ENCODE measurements around the gene ANKS1B. TPM values are rescaled to one million over a fixed set of nuclear protein-coding genes. Genes with fewer than 3 reads are reported as not detected.

ANKS1B gene
- total and polyA plus RNA-seq, 4 experiments from 2014 or later: 0.28 to 0.55 TPM; not detected in 2

DNA sequence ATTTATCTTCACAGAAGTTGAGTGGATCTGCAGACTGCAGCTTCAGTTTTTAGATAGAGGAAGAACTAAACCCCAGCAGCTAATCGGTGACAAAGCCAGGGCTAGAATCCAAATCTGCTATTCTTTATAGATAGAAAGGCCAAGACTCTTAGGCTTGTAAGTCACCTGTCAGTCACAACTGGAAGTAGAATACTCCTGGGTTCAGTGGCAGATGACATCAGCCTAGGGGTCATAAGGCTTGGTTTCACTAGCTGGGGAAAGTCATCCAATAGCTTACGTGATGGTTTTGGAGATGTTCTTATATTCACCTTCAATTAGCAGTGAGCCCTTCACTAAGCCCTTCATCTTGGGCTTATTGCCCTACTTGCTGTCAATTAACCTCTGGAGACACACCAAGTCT is 1246.2 kb downstream of the ANKS1B start:
- Mint-ChIP-seq H3K27me3 (peaks cover 0 to 4% of the 10 kb centered on the region in 2 donors), H3K36me3 (peaks cover 11 to 18% of the 10 kb centered on the region in 2 donors), H3K9me3 (peaks cover 0 to 4% (median 0%) of the 10 kb centered on the region in 8 donors), H3K4me3 (no peak overlapping the region), H3K27ac (no peak overlapping the region), H3K4me1 (peaks cover 0 to 3% (median 0%) of the 10 kb centered on the region in 4 donors)
- Histone ChIP-seq H3K9me3 (ENCODE audit: control insufficient read depth in 1 of 2, low read length in 2 of 2) (no peaks in the 10 kb centered on the region), H3K4me3 (ENCODE audit: low read length in 2 of 2) (no peak overlapping the region), H3K36me3 (ENCODE audit: insufficient read depth, low read length) (no peaks in the 10 kb centered on the region), H3K27ac (ENCODE audit: low read depth, low read length) (no peak overlapping the region), H3K4me1 (ENCODE audit: insufficient read depth, low read length) (peaks cover 2% of the 10 kb centered on the region), H3K27me3 (ENCODE audit: insufficient read depth, low read length) (no peaks in the 10 kb centered on the region)
- POLR2A ChIA-PET (ENCODE audit: partially characterized antibody): no interaction called here
- CTCF ChIA-PET (ENCODE audit: partially characterized antibody): interaction anchor here (1.6 kb wide), 1 partner anchor 8 kb away, joined by 3 read pairs; no protein-coding TSS in a partner anchor
- no peak for DNase-seq
- intact Hi-C loops (cut with micrococcal nuclease): no loop called here

DNA sequence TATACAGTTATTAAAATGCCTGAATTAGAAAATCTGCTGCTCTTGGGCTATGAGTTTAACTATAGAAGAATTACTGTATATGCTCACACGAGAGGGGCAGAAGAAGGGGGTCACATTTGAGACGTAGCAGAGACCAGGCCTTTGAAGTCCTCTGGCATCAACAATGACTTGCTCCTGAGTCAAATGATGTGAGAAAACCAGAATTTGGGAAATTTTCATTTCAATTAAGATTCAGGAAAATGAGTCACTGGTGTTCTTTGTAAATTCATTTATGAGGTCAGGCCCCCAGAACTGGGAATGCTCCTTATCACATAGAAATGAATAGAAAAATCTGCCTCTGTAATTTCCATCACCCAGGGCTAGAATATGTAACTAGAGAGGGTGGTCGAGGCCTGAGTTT is 1246.7 kb downstream of the ANKS1B start:
- no peaks in the 10 kb centered on the region for H3K36me3 ChIP-seq (ENCODE audit: insufficient read depth, low read length)
- DNase-seq: no peak
- Mint-ChIP-seq H3K27ac (no peak overlapping the region), H3K4me1 (no peaks in the 10 kb centered on the region), H3K9me3 (peaks cover 0 to 4% (median 0%) of the 10 kb centered on the region in 8 donors), H3K4me3 (no peak overlapping the region), H3K27me3 (peaks cover 0 to 2% of the 10 kb centered on the region in 2 donors), H3K36me3 (peaks cover 15 to 19% of the 10 kb centered on the region in 2 donors)
- H3K4me1 ChIP-seq (ENCODE audit: insufficient read depth, low read length): no peaks in the 10 kb centered on the region
- H3K4me3 ChIP-seq (ENCODE audit: low read length in 2 of 2): no peak overlapping the region
- H3K27me3 ChIP-seq (ENCODE audit: insufficient read depth, low read length): no peaks in the 10 kb centered on the region
- POLR2A ChIA-PET (ENCODE audit: partially characterized antibody): no interaction called here
- H3K27ac ChIP-seq (ENCODE audit: low read depth, low read length): no peak overlapping the region
- H3K9me3 ChIP-seq (ENCODE audit: control insufficient read depth in 1 of 2, low read length in 2 of 2): no peaks in the 10 kb centered on the region
- CTCF ChIA-PET (ENCODE audit: partially characterized antibody): interaction anchor here (1.6 kb wide), 1 partner anchor 7 kb away, joined by 3 read pairs; no protein-coding TSS in a partner anchor
- intact Hi-C loops (cut with micrococcal nuclease): no loop called here

DNA sequence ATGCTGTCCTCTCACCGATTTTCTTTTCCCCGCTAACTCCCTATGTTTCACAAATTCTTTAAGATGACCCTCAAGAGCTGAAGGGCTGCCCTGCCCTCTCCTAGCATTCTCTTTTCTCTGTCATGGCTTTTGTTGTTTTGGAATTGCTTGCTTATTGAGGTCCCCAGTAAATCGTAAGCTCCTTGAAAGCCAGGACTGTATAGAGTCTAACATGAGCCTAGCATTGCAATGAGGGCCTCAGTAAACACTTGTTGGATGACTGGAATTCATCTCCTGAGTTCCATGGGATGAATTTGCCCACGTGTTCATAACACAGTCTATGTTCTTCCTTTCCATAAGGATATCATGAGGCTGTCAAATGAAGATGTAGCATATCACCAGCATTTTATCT is 1247.4 kb downstream of the ANKS1B start:
- H3K27ac Mint-ChIP-seq: peak overlapping the region in 2 of 7 donors; percentile 11 to 43
- H3K9me3 Mint-ChIP-seq: peaks cover 0 to 4% (median 0%) of the 10 kb centered on the region in 8 donors
- no peaks in the 10 kb centered on the region for H3K4me1 Mint-ChIP-seq
- ChIA-PET CTCF (ENCODE audit: partially characterized antibody) (no interaction called here), POLR2A (ENCODE audit: partially characterized antibody) (no interaction called here)
- peaks cover 19 to 20% of the 10 kb centered on the region in 2 donors for H3K36me3 Mint-ChIP-seq
- Histone ChIP-seq H3K4me1 (ENCODE audit: insufficient read depth, low read length) (no peaks in the 10 kb centered on the region), H3K9me3 (ENCODE audit: control insufficient read depth in 1 of 2, low read length in 2 of 2) (no peaks in the 10 kb centered on the region), H3K36me3 (ENCODE audit: insufficient read depth, low read length) (no peaks in the 10 kb centered on the region), H3K27ac (ENCODE audit: low read depth, low read length) (no peak overlapping the region), H3K27me3 (ENCODE audit: insufficient read depth, low read length) (no peaks in the 10 kb centered on the region), H3K4me3 (ENCODE audit: low read length in 2 of 2) (no peak overlapping the region)
- DNase-seq: no peak
- no peak overlapping the region for H3K4me3 Mint-ChIP-seq
- intact Hi-C loops (cut with micrococcal nuclease): no loop called here
- peaks cover 0 to 2% of the 10 kb centered on the region in 2 donors for H3K27me3 Mint-ChIP-seq

- H3K27me3 Mint-ChIP-seq: peaks cover 0 to 2% of the 10 kb centered on the region in 2 donors
- peak overlapping the region in 3 of 7 donors; percentile 11 to 85 (median 43) for H3K27ac Mint-ChIP-seq
- no peaks in the 10 kb centered on the region for H3K36me3 ChIP-seq (ENCODE audit: insufficient read depth, low read length)
- no peaks in the 10 kb centered on the region for H3K4me1 Mint-ChIP-seq
- ChIA-PET CTCF (ENCODE audit: partially characterized antibody) (interaction anchor here (1.8 kb wide), 1 partner anchor 12 kb away, joined by 10 read pairs; no protein-coding TSS in a partner anchor), POLR2A (ENCODE audit: partially characterized antibody) (no interaction called here)
- no peak overlapping the region for H3K27ac ChIP-seq (ENCODE audit: low read depth, low read length)
- no peaks in the 10 kb centered on the region for H3K27me3 ChIP-seq (ENCODE audit: insufficient read depth, low read length)
- intact Hi-C loops (cut with micrococcal nuclease): no loop called here
- no peak for DNase-seq
- no peak overlapping the region for H3K4me3 ChIP-seq (ENCODE audit: low read length in 2 of 2)
- peaks cover 25 to 26% of the 10 kb centered on the region in 2 donors for H3K36me3 Mint-ChIP-seq
- H3K9me3 Mint-ChIP-seq: peaks cover 0 to 4% (median 0%) of the 10 kb centered on the region in 8 donors
- no peaks in the 10 kb centered on the region for H3K4me1 ChIP-seq (ENCODE audit: insufficient read depth, low read length)
- no peaks in the 10 kb centered on the region for H3K9me3 ChIP-seq (ENCODE audit: control insufficient read depth in 1 of 2, low read length in 2 of 2)
- H3K4me3 Mint-ChIP-seq: no peak overlapping the region
Measured at GRCh38 chr12:98736352-98737321, 1248.1 kb downstream of the ANKS1B start.

GRCh38 chr12:98735821-98736220 is 1248.9 kb downstream of the ANKS1B start:
- Histone ChIP-seq H3K27me3 (ENCODE audit: insufficient read depth, low read length) (no peaks in the 10 kb centered on the region), H3K4me3 (ENCODE audit: low read length in 2 of 2) (no peak overlapping the region), H3K36me3 (ENCODE audit: insufficient read depth, low read length) (peaks cover 7% of the 10 kb centered on the region), H3K27ac (ENCODE audit: low read depth, low read length) (no peak overlapping the region), H3K4me1 (ENCODE audit: insufficient read depth, low read length) (no peaks in the 10 kb centered on the region), H3K9me3 (ENCODE audit: control insufficient read depth in 1 of 2, low read length in 2 of 2) (no peaks in the 10 kb centered on the region)
- H3K36me3 Mint-ChIP-seq: peaks cover 31 to 33% of the 10 kb centered on the region in 2 donors
- intact Hi-C loops (cut with micrococcal nuclease): no loop called here
- H3K4me1 Mint-ChIP-seq: no peaks in the 10 kb centered on the region
- no peak overlapping the region for H3K4me3 Mint-ChIP-seq
- no peak for DNase-seq
- H3K9me3 Mint-ChIP-seq: peaks cover 0 to under 1% (median 0%) of the 10 kb centered on the region in 8 donors
- POLR2A ChIA-PET (ENCODE audit: partially characterized antibody): no interaction called here
- no peaks in the 10 kb centered on the region for H3K27me3 Mint-ChIP-seq
- CTCF ChIA-PET (ENCODE audit: partially characterized antibody): interaction anchor here (1.8 kb wide), 1 partner anchor 11 kb away, joined by 10 read pairs; no protein-coding TSS in a partner anchor
- H3K27ac Mint-ChIP-seq: peak overlapping the region in 1 of 7 donors; percentile 9

- Histone ChIP-seq H3K4me3 (ENCODE audit: low read length in 2 of 2) (no peak overlapping the region), H3K27ac (ENCODE audit: low read depth, low read length) (no peak overlapping the region), H3K9me3 (ENCODE audit: control insufficient read depth in 1 of 2, low read length in 2 of 2) (no peaks in the 10 kb centered on the region), H3K36me3 (ENCODE audit: insufficient read depth, low read length) (peaks cover 7% of the 10 kb centered on the region), H3K27me3 (ENCODE audit: insufficient read depth, low read length) (no peaks in the 10 kb centered on the region), H3K4me1 (ENCODE audit: insufficient read depth, low read length) (no peaks in the 10 kb centered on the region)
- POLR2A ChIA-PET (ENCODE audit: partially characterized antibody): no interaction called here
- Mint-ChIP-seq H3K4me3 (no peak overlapping the region), H3K36me3 (peaks cover 40 to 48% of the 10 kb centered on the region in 2 donors), H3K9me3 (no peaks in the 10 kb centered on the region), H3K4me1 (no peaks in the 10 kb centered on the region), H3K27me3 (no peaks in the 10 kb centered on the region), H3K27ac (no peak overlapping the region)
- CTCF ChIA-PET (ENCODE audit: partially characterized antibody): interaction anchor here (1.2 to 1.6 kb wide), 2 partner anchors 9 to 12 kb away, joined by 3 to 5 read pairs; no protein-coding TSS in a partner anchor
- DNase-seq: no peak
- intact Hi-C loops (cut with micrococcal nuclease): no loop called here
Measured at GRCh38 chr12:98733667-98734350, 1250.9 kb downstream of the ANKS1B start.

GRCh38 chr12:98730412-98730811 is 1254.3 kb downstream of the ANKS1B start:
- no peak for DNase-seq
- Mint-ChIP-seq H3K27me3 (no peaks in the 10 kb centered on the region), H3K9me3 (no peaks in the 10 kb centered on the region), H3K36me3 (peaks cover 51 to 58% of the 10 kb centered on the region in 2 donors), H3K4me3 (no peak overlapping the region), H3K27ac (peak overlapping the region in 2 of 7 donors; percentile 38 to 48), H3K4me1 (no peaks in the 10 kb centered on the region)
- no peaks in the 10 kb centered on the region for H3K9me3 ChIP-seq (ENCODE audit: control insufficient read depth in 1 of 2, low read length in 2 of 2)
- POLR2A ChIA-PET (ENCODE audit: partially characterized antibody): no interaction called here
- no peak overlapping the region for H3K4me3 ChIP-seq (ENCODE audit: low read length in 2 of 2)
- CTCF ChIA-PET (ENCODE audit: partially characterized antibody): interaction anchor here (0.8 to 1.4 kb wide), 3 partner anchors 8 to 47 kb away, joined by 3 to 5 read pairs (median 3); no protein-coding TSS in a partner anchor
- H3K27ac ChIP-seq (ENCODE audit: low read depth, low read length): no peak overlapping the region
- H3K27me3 ChIP-seq (ENCODE audit: insufficient read depth, low read length): no peaks in the 10 kb centered on the region
- peaks cover 11% of the 10 kb centered on the region for H3K36me3 ChIP-seq (ENCODE audit: insufficient read depth, low read length)
- no peaks in the 10 kb centered on the region for H3K4me1 ChIP-seq (ENCODE audit: insufficient read depth, low read length)
- intact Hi-C loops (cut with micrococcal nuclease): no loop called here

Measured in CD4-positive, alpha-beta memory T cell (primary cell).